CD4-positive, CD25-positive, alpha-beta regulatory T cell (primary cell): ENCODE data around the gene RIN1. TPM values are rescaled to one million over a fixed set of nuclear protein-coding genes. Genes with fewer than 3 reads are reported as not detected.
"Not testable (repeated sequence)": the region's sequence is repeated elsewhere in the genome, so short reads cannot be mapped to it uniquely, and the experiment has no call there.

Experiments
- ATAC-seq, 2 donors: fragments of 150-1000 bp; cut with Tn5 transposase; one replicate each; pipeline ENCODE4 v1.10.0; 2021; ENCODE audit warnings: low read depth in 2 of 2, moderate number of reproducible peaks in 2 of 2, moderate library complexity in 1 of 2
- DNase-seq, 3 donors: peaks; one replicate each; pipeline versions ENCODE4 v3.0.0 to v3.0.0-alpha.2; 2012 to 2022; ENCODE audit warnings: mixed read lengths in 1 of 3
- H3K27ac ChIP-seq: one replicate; pipeline ENCODE4 v1.7.0; 2013; ENCODE audit warnings: mild to moderate bottlenecking, low read length; ENCODE audit not compliant: insufficient read depth, poor library complexity, severe bottlenecking
- H3K27me3 ChIP-seq: one replicate; pipeline ENCODE4 v1.7.0; 2013; ENCODE audit warnings: low read length; ENCODE audit not compliant: control insufficient read depth, insufficient read depth
- H3K36me3 ChIP-seq: one replicate; pipeline ENCODE4 v1.7.0; 2013; ENCODE audit warnings: mild to moderate bottlenecking, low read length, moderate library complexity; ENCODE audit not compliant: control insufficient read depth, insufficient read depth
- H3K4me1 ChIP-seq: 2 replicates; pipeline ENCODE4 v1.7.0; 2013; ENCODE audit warnings: mild to moderate bottlenecking, low read length; ENCODE audit not compliant: insufficient read depth, control insufficient read depth, poor library complexity, severe bottlenecking
- H3K4me3 ChIP-seq: one replicate; pipeline ENCODE4 v1.7.0; 2013; ENCODE audit warnings: low read depth, mild to moderate bottlenecking, low read length, moderate library complexity
- H3K9me3 ChIP-seq, 2 experiments: 1 replicate in 1 of 2; 2 replicates in 1 of 2; pipeline ENCODE4 v1.7.0; 2013; ENCODE audit warnings: low read length in 2 of 2, mild to moderate bottlenecking in 1 of 2, moderate library complexity in 1 of 2; ENCODE audit not compliant: control insufficient read depth in 2 of 2
- H3K27ac Mint-ChIP-seq, 3 donors: one replicate each; pipeline ENCODE4 v1.8.0; 2020 to 2022; ENCODE audit warnings: mild to moderate bottlenecking in 3 of 3, mixed read lengths in 3 of 3, moderate library complexity in 2 of 3
- H3K27me3 Mint-ChIP-seq: one replicate; pipeline ENCODE4 v1.8.0; 2022; ENCODE audit warnings: mild to moderate bottlenecking, mixed read lengths
- H3K36me3 Mint-ChIP-seq: one replicate; pipeline ENCODE4 v1.8.0; 2020; ENCODE audit warnings: mixed read lengths
- H3K4me1 Mint-ChIP-seq, 4 donors: one replicate each; pipeline ENCODE4 v1.8.0; 2020 to 2022; ENCODE audit warnings: mixed read lengths in 4 of 4, mild to moderate bottlenecking in 1 of 4
- H3K4me3 Mint-ChIP-seq, 4 donors: one replicate each; pipeline ENCODE4 v1.8.0; 2020 to 2022; ENCODE audit warnings: mild to moderate bottlenecking in 4 of 4, mixed read lengths in 4 of 4, moderate library complexity in 3 of 4
- H3K9me3 Mint-ChIP-seq, 7 donors: one replicate each; pipeline ENCODE4 v1.8.0; 2020 to 2022; ENCODE audit warnings: mixed read lengths in 7 of 7, mild to moderate bottlenecking in 3 of 7, moderate library complexity in 2 of 7
- polyA plus RNA-seq, 4 donors: library from polyadenylated mRNA; unstranded; fragments of 300-500 nt; fragmentation: Illumina TruSeq; gene quantifications; one replicate each; pipeline ENCODE4 v1.2.3, GENCODE V29; 2021
- total RNA-seq: library from RNA; stranded (reverse); gene quantifications from one replicate; pipeline ENCODE4 v1.2.3, GENCODE V29; 2022

RIN1 gene, protein sequence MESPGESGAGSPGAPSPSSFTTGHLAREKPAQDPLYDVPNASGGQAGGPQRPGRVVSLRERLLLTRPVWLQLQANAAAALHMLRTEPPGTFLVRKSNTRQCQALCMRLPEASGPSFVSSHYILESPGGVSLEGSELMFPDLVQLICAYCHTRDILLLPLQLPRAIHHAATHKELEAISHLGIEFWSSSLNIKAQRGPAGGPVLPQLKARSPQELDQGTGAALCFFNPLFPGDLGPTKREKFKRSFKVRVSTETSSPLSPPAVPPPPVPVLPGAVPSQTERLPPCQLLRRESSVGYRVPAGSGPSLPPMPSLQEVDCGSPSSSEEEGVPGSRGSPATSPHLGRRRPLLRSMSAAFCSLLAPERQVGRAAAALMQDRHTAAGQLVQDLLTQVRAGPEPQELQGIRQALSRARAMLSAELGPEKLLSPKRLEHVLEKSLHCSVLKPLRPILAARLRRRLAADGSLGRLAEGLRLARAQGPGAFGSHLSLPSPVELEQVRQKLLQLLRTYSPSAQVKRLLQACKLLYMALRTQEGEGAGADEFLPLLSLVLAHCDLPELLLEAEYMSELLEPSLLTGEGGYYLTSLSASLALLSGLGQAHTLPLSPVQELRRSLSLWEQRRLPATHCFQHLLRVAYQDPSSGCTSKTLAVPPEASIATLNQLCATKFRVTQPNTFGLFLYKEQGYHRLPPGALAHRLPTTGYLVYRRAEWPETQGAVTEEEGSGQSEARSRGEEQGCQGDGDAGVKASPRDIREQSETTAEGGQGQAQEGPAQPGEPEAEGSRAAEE
- total RNA-seq (0.57 TPM), polyA plus RNA-seq (1 to 10 TPM in 1 of 4 donors, under 1 TPM in 3; 0.33 to 1.0 (median 0.95) TPM)

DNA sequence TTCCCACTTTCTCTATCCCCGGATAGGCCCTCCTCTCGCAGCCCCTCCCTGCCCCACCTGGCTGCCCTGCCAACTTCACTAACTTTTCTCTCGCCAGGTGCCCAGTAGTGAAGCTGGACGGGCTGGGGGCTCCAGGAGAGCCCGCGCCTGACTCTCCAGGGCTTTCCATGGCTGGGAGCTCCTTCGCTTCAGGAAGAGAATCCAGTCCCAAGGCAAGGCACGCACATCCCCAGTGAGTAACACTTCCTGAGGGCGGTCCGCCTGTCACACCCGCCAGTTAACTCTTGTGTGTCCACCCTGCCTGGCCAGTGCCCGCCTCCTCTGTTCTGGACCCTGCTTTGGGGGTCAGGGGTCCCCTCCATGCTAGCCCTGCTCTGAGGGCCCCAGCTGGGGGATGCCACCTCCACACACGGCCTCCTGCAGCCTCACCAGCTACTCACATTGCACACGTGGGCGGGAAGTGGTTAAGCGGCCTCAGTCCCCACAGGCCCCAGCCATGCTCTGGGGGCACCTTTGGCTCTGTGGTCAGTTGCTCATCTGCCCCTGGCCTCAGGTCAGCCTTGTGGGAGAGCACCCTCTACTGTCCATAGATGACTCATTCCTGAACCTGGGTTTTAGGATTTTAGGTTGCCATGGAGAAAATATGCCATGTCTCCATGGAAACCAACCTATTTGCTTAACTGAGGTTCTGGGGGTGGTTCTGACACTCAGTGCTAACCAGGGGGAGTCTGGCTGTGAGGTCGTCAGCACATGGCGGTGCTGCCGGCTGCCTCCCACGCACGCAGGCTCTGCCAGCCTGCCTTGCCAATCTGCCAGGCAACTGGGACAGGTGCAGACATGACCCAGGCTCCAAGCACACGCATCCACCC, at the start of gene RIN1:
Gene RIN1, minus strand, starts transcription at position 201 of the 869 bp plus-strand sequence. Its CDS starts 32 bp downstream, at position 169.
- Histone ChIP-seq H3K4me1 (peaks cover 22% of the 10 kb centered on the region), H3K4me3 (no peak within 1 kb of the TSS), H3K27ac (peak within 1 kb of the TSS; percentile 55), H3K9me3 (no peaks in the 10 kb centered on the region), H3K27me3 (no peaks in the 10 kb centered on the region), H3K36me3 (peaks cover 32% of the 10 kb centered on the region)
- Mint-ChIP-seq H3K4me1 (peaks cover 0 to 23% (median 8%) of the 10 kb centered on the region in 4 donors), H3K27ac (peak within 1 kb of the TSS in 2 of 3 donors; percentile 44 to 91), H3K4me3 (peak within 1 kb of the TSS; percentile 19 to 85 (median 63)), H3K9me3 (no peaks in the 10 kb centered on the region), H3K36me3 (peaks cover 6% of the 10 kb centered on the region), H3K27me3 (no peaks in the 10 kb centered on the region)
- peak; percentile 51 to 66 for ATAC-seq
- DNase-seq: peak in 2 of 3 donors; percentile 22 to 58

DNA sequence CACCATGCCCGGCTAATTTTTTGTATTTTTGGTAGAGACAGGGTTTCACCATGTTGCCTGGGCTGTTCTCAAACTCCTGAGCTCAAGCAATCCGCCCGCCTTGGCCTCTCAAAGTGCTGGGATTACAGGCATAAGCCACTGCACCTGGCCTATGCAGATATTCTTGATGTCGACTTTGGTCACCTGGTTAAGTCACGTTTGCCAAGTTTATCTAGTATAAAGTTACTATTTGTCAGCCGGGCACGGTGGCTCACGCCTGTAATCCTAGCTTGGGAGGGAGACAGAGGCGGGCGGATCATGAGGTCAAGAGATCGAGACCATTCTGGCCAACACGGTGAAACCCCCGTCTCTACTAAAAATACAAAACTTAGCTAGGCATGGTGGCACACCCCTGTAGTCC, 48.1 kb upstream of the RIN1 start:
- not testable (repeated sequence) for H3K27ac ChIP-seq, DNase-seq, H3K27me3 ChIP-seq, H3K27ac Mint-ChIP-seq, ATAC-seq, H3K9me3 Mint-ChIP-seq, H3K4me3 ChIP-seq, H3K36me3 Mint-ChIP-seq, H3K4me1 ChIP-seq, H3K9me3 ChIP-seq, H3K36me3 ChIP-seq, H3K4me3 Mint-ChIP-seq
- Mint-ChIP-seq H3K4me1 (peaks cover 6 to 11% (median 7%) of the 10 kb centered on the region in 4 donors), H3K27me3 (peaks cover 10% of the 10 kb centered on the region)

DNA sequence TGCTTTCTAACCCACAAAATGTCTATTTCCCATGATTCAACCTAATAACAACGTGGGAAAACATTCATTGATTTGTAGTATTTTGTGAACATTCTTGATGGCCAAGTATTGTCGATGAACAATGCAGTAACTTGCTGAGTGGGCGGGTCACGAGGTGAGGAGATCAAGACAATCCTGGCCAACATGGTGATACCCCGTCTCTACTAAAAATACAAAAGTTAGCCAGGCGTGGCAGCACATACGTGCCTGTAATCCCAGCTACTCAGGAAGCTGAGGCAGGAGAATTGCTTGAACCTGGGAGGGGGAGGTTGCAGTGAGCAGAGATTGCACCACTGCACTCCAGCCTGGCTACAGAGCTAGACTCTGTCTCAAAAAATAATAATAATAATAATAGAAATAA, 44.0 kb upstream of the RIN1 start:
- DNase-seq, H3K4me3 Mint-ChIP-seq, H3K27me3 Mint-ChIP-seq, H3K4me1 Mint-ChIP-seq, H3K9me3 ChIP-seq, H3K27me3 ChIP-seq, H3K36me3 Mint-ChIP-seq, H3K27ac Mint-ChIP-seq, ATAC-seq, H3K4me3 ChIP-seq, H3K27ac ChIP-seq, H3K4me1 ChIP-seq, H3K9me3 Mint-ChIP-seq, H3K36me3 ChIP-seq: not testable (repeated sequence)

DNA sequence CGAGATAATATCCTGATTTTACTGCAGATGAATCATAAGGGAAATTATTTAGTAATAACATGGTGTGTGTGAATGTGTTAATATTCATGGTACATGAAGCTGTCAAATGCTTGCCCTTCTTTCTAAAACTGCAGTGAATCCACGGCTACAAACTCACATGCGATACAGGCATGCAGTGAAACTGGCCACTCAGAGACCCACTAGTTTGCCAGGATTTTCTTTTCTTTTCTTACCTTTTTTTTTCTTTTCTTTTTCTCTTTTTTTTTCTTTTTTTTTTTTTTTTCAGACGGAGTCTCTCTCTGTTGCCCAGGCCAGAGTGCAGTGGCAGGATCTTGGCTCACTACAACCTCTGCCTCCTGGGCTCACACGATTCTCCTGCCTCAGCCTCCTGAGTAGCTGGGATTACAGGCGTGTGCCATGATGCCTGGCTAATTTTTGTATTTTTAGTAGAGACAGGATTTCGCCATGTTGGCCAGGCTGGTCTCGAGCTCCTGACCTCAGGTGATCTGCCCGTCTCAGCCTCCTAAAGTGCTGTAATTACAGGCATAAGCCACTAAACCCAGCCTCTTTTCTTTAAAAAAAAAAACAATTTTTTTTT, 37.6 kb upstream of the RIN1 start:
- not testable (repeated sequence) for H3K27me3 ChIP-seq, H3K9me3 Mint-ChIP-seq, H3K36me3 Mint-ChIP-seq, H3K36me3 ChIP-seq, H3K4me3 ChIP-seq, ATAC-seq, H3K27ac Mint-ChIP-seq, H3K9me3 ChIP-seq, H3K27ac ChIP-seq, DNase-seq
- peaks cover 4 to 19% (median 12%) of the 10 kb centered on the region in 4 donors for H3K4me1 Mint-ChIP-seq
- H3K4me3 Mint-ChIP-seq: peak overlapping the region; percentile 5 to 53 (median 22)
- peaks cover 19% of the 10 kb centered on the region for H3K27me3 Mint-ChIP-seq
- peaks cover 19% of the 10 kb centered on the region for H3K4me1 ChIP-seq

DNA sequence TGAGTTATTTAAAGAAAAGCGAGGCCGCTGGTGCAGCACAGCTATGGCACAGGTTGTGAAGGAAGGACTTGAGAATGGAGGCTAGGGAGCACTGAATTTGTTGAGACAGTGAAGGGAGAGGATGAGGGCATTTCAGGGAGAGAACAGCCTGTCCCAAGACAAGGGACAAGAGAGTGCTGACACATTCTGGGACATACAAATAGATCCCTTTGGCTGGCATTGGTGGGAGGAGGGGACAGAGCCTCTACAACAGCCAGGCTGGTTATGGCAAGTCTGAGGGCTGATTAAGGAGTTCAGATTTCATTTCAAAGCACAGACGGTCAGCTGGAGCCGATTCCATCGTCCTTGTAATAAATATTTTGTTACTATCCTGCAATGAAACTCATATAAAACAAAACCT, 37.0 kb upstream of the RIN1 start:
- peak overlapping the region; percentile 5 to 28 (median 12) for H3K4me3 Mint-ChIP-seq
- H3K36me3 Mint-ChIP-seq: no peaks in the 10 kb centered on the region
- Histone ChIP-seq H3K9me3 (no peaks in the 10 kb centered on the region), H3K4me1 (peaks cover 19% of the 10 kb centered on the region), H3K4me3 (no peak overlapping the region), H3K27me3 (no peaks in the 10 kb centered on the region), H3K36me3 (no peaks in the 10 kb centered on the region), H3K27ac (no peak overlapping the region)
- H3K4me1 Mint-ChIP-seq: peaks cover 4 to 19% (median 12%) of the 10 kb centered on the region in 4 donors
- peaks cover 19% of the 10 kb centered on the region for H3K27me3 Mint-ChIP-seq
- ATAC-seq: no peak
- H3K9me3 Mint-ChIP-seq: no peaks in the 10 kb centered on the region
- no peak for DNase-seq
- peak overlapping the region in 1 of 3 donors; percentile 76 for H3K27ac Mint-ChIP-seq

DNA sequence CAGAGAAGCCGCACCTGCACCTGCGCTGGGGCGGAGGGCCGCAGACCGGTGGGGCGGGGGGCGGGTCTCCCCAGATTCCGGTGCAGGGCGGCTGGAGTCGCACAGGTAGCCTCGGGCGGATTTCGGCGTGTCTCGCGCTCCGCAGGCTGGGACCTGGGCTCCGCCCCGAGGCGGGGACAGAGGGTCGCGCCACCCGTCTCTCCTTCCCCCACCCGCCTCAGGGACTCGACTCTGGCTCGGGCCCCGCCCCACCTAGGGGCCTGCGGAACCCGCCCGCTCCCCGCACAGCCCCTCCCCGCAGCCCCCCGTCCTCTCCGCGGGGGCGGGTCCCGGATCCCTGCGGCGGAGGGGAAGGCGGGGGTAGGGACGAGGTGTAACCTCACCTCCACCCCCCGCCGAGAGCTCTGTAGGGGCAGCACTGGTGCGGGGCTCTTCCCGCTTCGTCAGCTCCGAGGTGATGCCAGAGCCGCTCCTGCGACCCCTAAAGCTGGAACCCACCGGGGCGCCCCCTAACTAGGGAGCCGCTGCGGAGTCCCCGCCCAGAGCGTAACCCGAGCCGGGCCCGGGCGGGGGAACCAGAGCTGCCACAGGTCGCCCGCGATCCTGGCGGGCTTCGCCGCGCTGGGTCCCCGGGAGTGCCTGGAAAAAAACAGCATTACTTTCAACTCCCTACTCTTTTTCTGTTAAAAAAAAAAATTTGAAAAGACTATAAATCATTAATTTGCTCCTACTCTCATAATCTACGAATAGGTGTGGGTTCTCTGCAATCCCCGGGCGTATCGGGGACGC, 35.6 kb upstream of the RIN1 start, which contains the start of gene SLC29A2:
Gene SLC29A2, minus strand, starts transcription at position 134 of the 789 bp plus-strand sequence. CDS start 169 bp downstream, outside the sequence.
- peaks cover 19% of the 10 kb centered on the region for H3K4me1 ChIP-seq
- peak; percentile 70 to 81 (median 72) for DNase-seq
- H3K27ac Mint-ChIP-seq: peak within 1 kb of the TSS; percentile 66 to 88 (median 82)
- peaks cover 14% of the 10 kb centered on the region for H3K27me3 Mint-ChIP-seq
- H3K4me3 Mint-ChIP-seq: peak within 1 kb of the TSS; percentile 90 to 97 (median 93)
- no peaks in the 10 kb centered on the region for H3K36me3 ChIP-seq
- H3K36me3 Mint-ChIP-seq: no peaks in the 10 kb centered on the region
- peaks cover 4 to 19% (median 12%) of the 10 kb centered on the region in 4 donors for H3K4me1 Mint-ChIP-seq
- H3K9me3 Mint-ChIP-seq: no peaks in the 10 kb centered on the region
- peak within 1 kb of the TSS; percentile 76 for H3K4me3 ChIP-seq
- H3K27me3 ChIP-seq: no peaks in the 10 kb centered on the region
- H3K27ac ChIP-seq: peak within 1 kb of the TSS; percentile 68
- ATAC-seq: peak; percentile 74 to 76
- no peaks in the 10 kb centered on the region for H3K9me3 ChIP-seq
